Osteoblast (primary cell): ENCODE data around the gene IL18BP. TPM values are rescaled to one million over a fixed set of nuclear protein-coding genes. Genes with fewer than 3 reads are reported as not detected.

Experiments used
- DNase-seq: peaks from one replicate; pipeline ENCODE4 v3.0.0; 2011; ENCODE audit warnings: low spot score, mixed read lengths; ENCODE audit not compliant: insufficient read length; ENCODE audit errors: missing footprints
- H2AFZ ChIP-seq: 2 replicates; pipeline ENCODE4 v1.6.0; 2011; ENCODE audit warnings: mild to moderate bottlenecking, low read length
- H3K27ac ChIP-seq: 2 replicates; pipeline ENCODE4 v1.5.1; 2011; ENCODE audit warnings: mild to moderate bottlenecking, low read depth, low read length, moderate library complexity
- H3K27me3 ChIP-seq: 2 replicates; pipeline ENCODE4 v1.6.0; 2012; ENCODE audit warnings: mild to moderate bottlenecking, control low read depth, inconsistent platforms, low read length, moderate library complexity; ENCODE audit not compliant: insufficient read depth
- H3K36me3 ChIP-seq: 2 replicates; pipeline ENCODE4 v1.5.1; 2011; ENCODE audit warnings: mild to moderate bottlenecking, low read length, control low read depth, moderate library complexity; ENCODE audit not compliant: insufficient read depth
- H3K4me1 ChIP-seq: 2 replicates; pipeline ENCODE4 v1.5.1; 2011; ENCODE audit warnings: mild to moderate bottlenecking, low read length, control low read depth, moderate library complexity; ENCODE audit not compliant: insufficient read depth
- H3K4me2 ChIP-seq: 2 replicates; pipeline ENCODE4 v1.6.0; 2011; ENCODE audit warnings: mild to moderate bottlenecking, low read length; ENCODE audit not compliant: insufficient read depth
- H3K4me3 ChIP-seq: fragments of 200-600 bp; sonication (generic); 3 replicates; pipeline ENCODE4 v1.5.1; 2012; ENCODE audit warnings: mild to moderate bottlenecking, low read length, inconsistent platforms; ENCODE audit not compliant: insufficient read depth
- H3K79me2 ChIP-seq: 2 replicates; pipeline ENCODE4 v1.6.0; 2012; ENCODE audit warnings: mild to moderate bottlenecking, low read length, control low read depth, inconsistent platforms; ENCODE audit not compliant: insufficient read depth
- H3K9me3 ChIP-seq: 2 replicates; pipeline ENCODE4 v1.5.1; 2011; ENCODE audit warnings: low read depth, low read length, control low read depth
- H4K20me1 ChIP-seq: 2 replicates; pipeline ENCODE4 v1.6.0; 2012; ENCODE audit warnings: mild to moderate bottlenecking, low read length, control low read depth; ENCODE audit not compliant: insufficient read depth
- CTCF ChIP-seq: IDR thresholded peaks from 2 replicates; pipeline ENCODE4 v1.5.1; 2011; ENCODE audit warnings: mild to moderate bottlenecking, low read depth, low read length, moderate library complexity; ENCODE audit errors: extremely low read depth
- total RNA-seq: library from RNA; depleted of rRNA; stranded (reverse); fragments of >200 nt; gene quantifications from 2 replicates; pipeline ENCODE4 v1.2.3, GENCODE V29; 2012

IL18BP gene
- total RNA-seq, 1 donor: 4.0 TPM

- no peak overlapping the region for H3K4me2 ChIP-seq
- no peak for TF ChIP-seq CTCF
- H2AFZ ChIP-seq: no peak overlapping the region
- DNase-seq: no peak
- peaks cover 86% of the 10 kb centered on the region for H3K36me3 ChIP-seq
- no peak overlapping the region for H3K27ac ChIP-seq
- H3K4me3 ChIP-seq: no peak overlapping the region
- peaks cover 22% of the 10 kb centered on the region for H4K20me1 ChIP-seq
- peaks cover 23% of the 10 kb centered on the region for H3K4me1 ChIP-seq
- H3K79me2 ChIP-seq: peaks cover 45% of the 10 kb centered on the region
- H3K27me3 ChIP-seq: no peaks in the 10 kb centered on the region
- no peaks in the 10 kb centered on the region for H3K9me3 ChIP-seq
Observed at GRCh38 chr11:72023335-72023734, 24.6 kb downstream of the IL18BP start.

DNA sequence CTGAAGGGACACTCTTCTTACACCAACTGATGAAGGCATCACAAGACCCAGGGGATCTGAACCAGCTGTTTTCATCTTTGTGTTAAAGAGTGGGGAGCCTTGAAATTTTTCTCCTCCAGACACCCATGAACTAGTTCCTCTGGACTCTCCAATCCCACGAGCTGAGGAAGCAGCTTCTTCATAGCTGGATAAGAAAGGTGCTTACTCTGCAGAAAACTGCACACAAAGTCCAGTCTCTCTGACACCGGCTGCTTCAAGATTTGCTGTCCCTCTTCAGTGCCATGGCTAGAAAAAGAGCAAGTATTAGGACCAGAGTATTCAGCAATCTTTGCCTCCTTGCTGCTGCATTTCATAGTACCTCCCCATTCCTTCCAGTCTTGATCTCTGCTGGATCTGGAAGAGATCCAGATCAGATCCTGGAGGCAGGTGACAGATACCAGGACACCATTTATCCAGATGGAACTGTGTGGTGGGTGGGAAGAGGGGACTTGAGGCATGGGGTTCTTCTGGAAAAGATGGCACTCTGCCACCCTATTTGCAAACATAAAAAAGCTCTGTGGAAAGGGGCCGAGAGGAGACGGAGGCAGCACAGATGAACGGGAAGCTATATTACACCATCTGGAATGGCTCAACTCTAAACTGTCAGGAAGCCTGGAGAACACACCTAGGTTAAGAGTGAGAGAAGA, 25.5 kb downstream of the IL18BP start:
- Histone ChIP-seq H3K4me1 (peaks cover 23% of the 10 kb centered on the region), H3K79me2 (peaks cover 52% of the 10 kb centered on the region), H3K4me3 (no peak overlapping the region), H3K9me3 (no peaks in the 10 kb centered on the region), H3K27me3 (no peaks in the 10 kb centered on the region), H2AFZ (no peak overlapping the region), H4K20me1 (peaks cover 22% of the 10 kb centered on the region), H3K36me3 (peaks cover 86% of the 10 kb centered on the region), H3K27ac (no peak overlapping the region), H3K4me2 (no peak overlapping the region)
- no peak for TF ChIP-seq CTCF
- no peak for DNase-seq

DNA sequence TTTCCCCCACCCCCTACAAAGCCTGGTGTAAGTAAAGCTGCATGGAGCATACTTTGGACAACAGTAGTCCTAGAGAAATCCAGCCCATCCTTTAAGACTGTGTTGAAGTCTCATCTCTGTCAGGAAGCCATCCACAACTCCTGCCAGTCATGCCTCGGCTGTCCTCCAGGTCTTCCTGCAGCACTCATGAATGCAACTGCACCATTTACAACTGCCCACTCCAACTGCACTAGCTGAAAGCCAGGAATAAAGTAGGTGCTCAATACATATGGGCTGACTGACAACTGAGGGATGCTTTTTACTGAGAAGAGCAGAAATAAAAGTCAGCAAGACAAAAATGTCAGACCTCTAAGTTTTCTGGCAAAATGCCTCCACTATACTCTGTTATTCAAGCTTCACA, 27.4 kb downstream of the IL18BP start:
- Histone ChIP-seq H3K27ac (peak overlapping the region; percentile 80), H3K27me3 (no peaks in the 10 kb centered on the region), H3K9me3 (no peaks in the 10 kb centered on the region), H3K4me2 (no peak overlapping the region), H3K4me3 (no peak overlapping the region), H2AFZ (no peak overlapping the region), H4K20me1 (peaks cover 30% of the 10 kb centered on the region), H3K36me3 (peaks cover 80% of the 10 kb centered on the region), H3K4me1 (peaks cover 23% of the 10 kb centered on the region), H3K79me2 (peaks cover 66% of the 10 kb centered on the region)
- no peak for DNase-seq
- TF ChIP-seq CTCF: no peak

GRCh38 chr11:72030472-72031045, 31.9 kb downstream of the IL18BP start:
- H3K27me3 ChIP-seq: no peaks in the 10 kb centered on the region
- H2AFZ ChIP-seq: no peak overlapping the region
- peaks cover 13% of the 10 kb centered on the region for H3K4me1 ChIP-seq
- TF ChIP-seq CTCF: no peak
- peaks cover 80% of the 10 kb centered on the region for H3K79me2 ChIP-seq
- peaks cover 71% of the 10 kb centered on the region for H3K36me3 ChIP-seq
- H3K4me3 ChIP-seq: no peak overlapping the region
- no peaks in the 10 kb centered on the region for H3K9me3 ChIP-seq
- H3K27ac ChIP-seq: no peak overlapping the region
- H3K4me2 ChIP-seq: no peak overlapping the region
- no peak for DNase-seq
- H4K20me1 ChIP-seq: peaks cover 24% of the 10 kb centered on the region
